MCF 10A (cell line): ENCODE data around the gene SKIC3. TPM values are rescaled to one million over a fixed set of nuclear protein-coding genes. Genes with fewer than 3 reads are reported as not detected.

Source experiments
- BruUV-seq: library from RNA; stranded (reverse); fragments of 400-500 nt; replicated peaks from 2 replicates; lab custom pipeline; 2021; lab: Mats Ljungman, UMichigan
- CTCF ChIA-PET: fragments of 300-600 bp; sonication (Branson Sonifier 250); formaldehyde crosslinking; extraction: SDS; loops from one replicate; lab custom pipeline; 2021; ENCODE audit warnings: antibody characterized with exemption, inconsistent platforms; lab: Yijun Ruan, JAX
- POLR2A ChIA-PET: fragments of 300-600, 350-650 bp; sonication (Branson Sonifier 250); formaldehyde crosslinking; extraction: SDS; loops from one replicate; lab custom pipeline; 2020; ENCODE audit warnings: antibody characterized with exemption, inconsistent platforms; lab: Yijun Ruan, JAX
- DNase-seq: peaks from one replicate; pipeline ENCODE4 v3.0.0-alpha.2; 2018; ENCODE audit not compliant: unreplicated experiment
- H3K27ac Mint-ChIP-seq: one replicate; pipeline ENCODE4 v1.8.0; 2022; ENCODE audit warnings: mild to moderate bottlenecking, low read depth, mixed read lengths; ENCODE audit not compliant: unreplicated experiment
- H3K27me3 Mint-ChIP-seq: one replicate; pipeline ENCODE4 v1.8.0; 2022; ENCODE audit warnings: mixed read lengths; ENCODE audit not compliant: insufficient read depth, unreplicated experiment
- H3K36me3 Mint-ChIP-seq: one replicate; pipeline ENCODE4 v1.8.0; 2022; ENCODE audit warnings: mild to moderate bottlenecking, moderate library complexity, mixed read lengths; ENCODE audit not compliant: insufficient read depth, unreplicated experiment
- H3K4me1 Mint-ChIP-seq: one replicate; pipeline ENCODE4 v1.8.0; 2022; ENCODE audit warnings: mixed read lengths; ENCODE audit not compliant: insufficient read depth, unreplicated experiment
- H3K4me3 Mint-ChIP-seq: one replicate; pipeline ENCODE4 v1.8.0; 2022; ENCODE audit warnings: mild to moderate bottlenecking, moderate library complexity, mixed read lengths; ENCODE audit not compliant: unreplicated experiment
- H3K9me3 Mint-ChIP-seq: one replicate; pipeline ENCODE4 v1.8.0; 2022; ENCODE audit warnings: mixed read lengths; ENCODE audit not compliant: unreplicated experiment
- intact Hi-C: fragments of 100-400 bp; cut with micrococcal nuclease; formaldehyde crosslinking; loops from 2 replicates; pipeline ENCODE4 v1.14.1; 2022
- total RNA-seq: library from RNA; stranded (reverse); gene quantifications from 2 replicates; pipeline ENCODE4 v1.2.3, GENCODE V29; 2022
- TF ChIP-seq, protein P1 (sequence below): fragments of 200-600 bp; IDR thresholded peaks from one replicate; pipeline ENCODE4 v1.8.0; 2022; ENCODE audit warnings: antibody characterized with exemption, mild to moderate bottlenecking; ENCODE audit not compliant: unreplicated experiment

Gene SKIC3
- total RNA-seq, 1 experiment from 2014 or later = 97.2 TPM

DNA sequence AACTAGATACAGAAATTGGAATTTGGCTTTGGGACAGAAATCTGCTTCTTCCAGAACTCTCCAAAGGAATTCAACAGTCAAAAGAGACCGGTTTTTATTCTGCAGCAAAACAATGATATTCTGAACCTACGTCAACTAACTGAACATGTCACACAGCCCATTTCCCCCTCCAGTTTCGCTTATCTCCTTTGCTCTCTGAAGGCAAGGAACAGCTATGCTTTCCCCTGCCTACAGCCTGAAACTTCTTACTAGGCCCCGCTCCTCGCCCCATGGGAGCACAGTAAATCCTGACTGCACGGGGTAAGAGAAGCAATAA is 488 bp downstream of the SKIC3 start:
- ChIA-PET POLR2A (interaction anchor here (0.8 to 3.0 kb wide), 11 partner anchors 8 to 269 kb away, joined by 3 to 17 read pairs (median 6); partner anchors contain the start of genes GLRX, RFESD and RHOBTB3), CTCF (interaction anchor here (1.6 kb wide), 1 partner anchor 77 kb away, joined by 7 read pairs; no protein-coding TSS in a partner anchor)
- Mint-ChIP-seq H3K4me3 (peak overlapping the region; percentile 88), H3K27ac (peak overlapping the region; percentile 74), H3K4me1 (peaks cover 26% of the 10 kb centered on the region), H3K9me3 (no peaks in the 10 kb centered on the region), H3K27me3 (no peaks in the 10 kb centered on the region), H3K36me3 (peaks cover 26% of the 10 kb centered on the region)
- TF ChIP-seq, protein P1, sequence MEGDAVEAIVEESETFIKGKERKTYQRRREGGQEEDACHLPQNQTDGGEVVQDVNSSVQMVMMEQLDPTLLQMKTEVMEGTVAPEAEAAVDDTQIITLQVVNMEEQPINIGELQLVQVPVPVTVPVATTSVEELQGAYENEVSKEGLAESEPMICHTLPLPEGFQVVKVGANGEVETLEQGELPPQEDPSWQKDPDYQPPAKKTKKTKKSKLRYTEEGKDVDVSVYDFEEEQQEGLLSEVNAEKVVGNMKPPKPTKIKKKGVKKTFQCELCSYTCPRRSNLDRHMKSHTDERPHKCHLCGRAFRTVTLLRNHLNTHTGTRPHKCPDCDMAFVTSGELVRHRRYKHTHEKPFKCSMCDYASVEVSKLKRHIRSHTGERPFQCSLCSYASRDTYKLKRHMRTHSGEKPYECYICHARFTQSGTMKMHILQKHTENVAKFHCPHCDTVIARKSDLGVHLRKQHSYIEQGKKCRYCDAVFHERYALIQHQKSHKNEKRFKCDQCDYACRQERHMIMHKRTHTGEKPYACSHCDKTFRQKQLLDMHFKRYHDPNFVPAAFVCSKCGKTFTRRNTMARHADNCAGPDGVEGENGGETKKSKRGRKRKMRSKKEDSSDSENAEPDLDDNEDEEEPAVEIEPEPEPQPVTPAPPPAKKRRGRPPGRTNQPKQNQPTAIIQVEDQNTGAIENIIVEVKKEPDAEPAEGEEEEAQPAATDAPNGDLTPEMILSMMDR = no peak
- intact Hi-C loops = loop anchor here (2.0 kb wide), 2 partner anchors 63 to 293 kb away; no protein-coding TSS in a partner anchor
- BruUV-seq = TSS peak; percentile 60
- no peak for DNase-seq

DNA sequence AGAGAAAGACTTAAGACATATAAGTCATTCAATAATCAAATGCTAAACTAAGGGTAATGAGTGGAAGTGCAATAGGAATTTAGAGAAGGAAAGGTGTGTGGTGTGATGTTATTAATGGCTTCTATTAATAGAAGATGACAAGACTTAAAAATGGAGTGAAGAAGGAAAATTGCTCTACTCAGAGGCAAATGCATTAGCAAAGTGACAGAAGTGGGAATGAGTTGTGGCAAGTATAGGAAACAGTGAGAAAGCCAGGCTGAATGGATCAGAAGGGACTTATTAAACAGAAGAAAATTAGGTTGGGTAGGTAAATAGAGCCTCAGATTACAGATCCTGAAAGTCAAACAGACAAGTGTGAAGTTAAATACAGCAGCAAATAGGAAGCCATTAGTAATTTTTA is 5.7 kb downstream of the SKIC3 start:
- Mint-ChIP-seq H3K27me3 (no peaks in the 10 kb centered on the region), H3K9me3 (no peaks in the 10 kb centered on the region), H3K4me1 (peaks cover 31% of the 10 kb centered on the region), H3K27ac (no peak overlapping the region), H3K4me3 (no peak overlapping the region), H3K36me3 (peaks cover 19% of the 10 kb centered on the region)
- TF ChIP-seq, protein P1 = no peak
- POLR2A ChIA-PET = no interaction called here
- BruUV-seq = no TSS peak
- no peak for DNase-seq
- intact Hi-C loops = no loop called here
- CTCF ChIA-PET = no interaction called here

DNA sequence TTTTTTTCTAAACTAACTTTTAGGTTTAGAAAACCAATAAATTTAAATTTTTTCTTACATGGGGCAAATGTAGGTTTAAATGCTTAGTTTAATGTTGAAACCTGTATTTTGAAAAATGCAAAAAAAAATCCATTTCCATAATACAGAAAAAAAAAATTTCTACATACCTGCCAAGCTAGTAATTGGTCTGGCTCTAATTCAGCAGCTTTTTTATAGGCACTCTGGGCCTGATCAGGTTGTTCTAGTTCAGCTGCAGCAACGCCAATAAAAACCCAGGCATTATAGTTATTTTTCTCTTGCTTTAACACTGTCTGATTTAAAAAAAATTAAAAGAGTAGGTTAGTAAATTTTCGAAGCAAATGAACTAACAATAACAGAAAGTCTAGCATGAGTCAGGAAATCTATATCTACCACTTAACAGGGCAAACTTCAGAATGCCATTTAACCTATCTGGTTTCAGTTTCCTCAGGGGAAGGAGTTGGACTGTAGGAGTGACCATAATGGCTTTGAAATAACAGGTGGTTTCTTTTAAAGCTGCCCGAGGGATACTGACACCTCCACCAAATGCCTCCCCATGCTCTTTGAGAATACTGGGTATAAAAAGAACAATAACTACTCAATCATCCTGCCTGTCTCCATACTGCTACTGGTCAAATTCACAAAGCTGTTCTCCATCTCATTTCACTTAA is 11.6 kb downstream of the SKIC3 start:
- CTCF ChIA-PET = interaction anchor here (0.8 to 1.0 kb wide), 2 partner anchors 11 to 1661 kb away, joined by 3 read pairs; no protein-coding TSS in a partner anchor
- no peak overlapping the region for H3K27ac Mint-ChIP-seq
- POLR2A ChIA-PET = interaction anchor here (1.3 to 2.0 kb wide), 2 partner anchors 11 kb away, joined by 4 to 8 read pairs; partner anchors contain the start of genes ARSK and SKIC3
- no peaks in the 10 kb centered on the region for H3K27me3 Mint-ChIP-seq
- intact Hi-C loops = no loop called here
- no peaks in the 10 kb centered on the region for H3K9me3 Mint-ChIP-seq
- peaks cover 47% of the 10 kb centered on the region for H3K36me3 Mint-ChIP-seq
- TF ChIP-seq, protein P1 = no peak
- H3K4me1 Mint-ChIP-seq = peaks cover 11% of the 10 kb centered on the region
- DNase-seq = no peak
- H3K4me3 Mint-ChIP-seq = no peak overlapping the region
- BruUV-seq = no TSS peak

- CTCF ChIA-PET = no interaction called here
- H3K4me1 Mint-ChIP-seq = no peaks in the 10 kb centered on the region
Measured at GRCh38 chr5:95537501-95537900, 17.3 kb downstream of the SKIC3 start.

More at GRCh38 chr5:95537501-95537900, 17.3 kb downstream of the SKIC3 start:
- Mint-ChIP-seq H3K27me3 (no peaks in the 10 kb centered on the region), H3K4me3 (no peak overlapping the region), H3K27ac (no peak overlapping the region), H3K9me3 (no peaks in the 10 kb centered on the region), H3K36me3 (peaks cover 76% of the 10 kb centered on the region)
- no peak for DNase-seq
- TF ChIP-seq, protein P1 = no peak
- intact Hi-C loops = no loop called here
- POLR2A ChIA-PET = interaction anchor here (1.3 kb wide), 1 partner anchor 18 kb away, joined by 4 read pairs; the partner anchor contains the start of genes ARSK and SKIC3
- BruUV-seq = no TSS peak
